H54 (cell line): Measurements from ENCODE around the gene KCNK6.
"Not testable (repeated sequence)": the region's sequence is repeated elsewhere in the genome, so short reads cannot be mapped to it uniquely, and the experiment has no call there.

Experiments used
- DNase-seq: peaks from one replicate; pipeline ENCODE4 v3.0.0; 2011; ENCODE audit warnings: low spot score, mixed read lengths; ENCODE audit not compliant: insufficient read length
- FAIRE-seq: peaks from 3 replicates; lab custom pipeline; 2011; peaks lifted over from hg19 to GRCh38; lab: Jason Lieb, UNC
- POLR2A ChIP-seq: IDR thresholded peaks from 2 replicates; pipeline ENCODE4 v1.6.1; 2011; ENCODE audit warnings: low read depth, mild to moderate bottlenecking, low read length

The KCNK6 gene

DNA sequence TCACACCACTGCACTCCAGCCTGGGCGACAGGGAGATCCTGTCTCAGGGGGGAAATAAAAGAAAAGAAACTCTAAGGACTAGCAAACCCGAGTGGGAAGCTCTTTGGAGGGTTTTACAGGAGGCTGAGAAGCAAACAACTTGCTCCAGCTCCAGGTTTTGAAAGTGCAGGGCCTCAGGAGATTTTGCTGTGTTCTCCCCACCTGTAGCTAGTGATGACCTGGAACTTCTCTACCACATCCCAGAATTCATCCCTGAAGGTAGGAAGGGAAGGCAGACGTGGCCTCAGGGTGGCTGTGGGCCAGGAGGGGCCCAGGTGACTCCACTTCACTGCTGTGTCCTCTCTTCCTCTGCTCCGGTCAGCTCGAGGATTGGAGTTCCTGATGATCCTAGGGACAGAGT, 38.4 kb downstream of the KCNK6 start:
- no peak for TF ChIP-seq POLR2A
- no peak for DNase-seq
- FAIRE-seq, result no peak

- TF ChIP-seq POLR2A, result no peak
- DNase-seq (no peak), FAIRE-seq (no peak)
Observed at GRCh38 chr19:38359242-38360021, 39.8 kb downstream of the KCNK6 start.

DNA sequence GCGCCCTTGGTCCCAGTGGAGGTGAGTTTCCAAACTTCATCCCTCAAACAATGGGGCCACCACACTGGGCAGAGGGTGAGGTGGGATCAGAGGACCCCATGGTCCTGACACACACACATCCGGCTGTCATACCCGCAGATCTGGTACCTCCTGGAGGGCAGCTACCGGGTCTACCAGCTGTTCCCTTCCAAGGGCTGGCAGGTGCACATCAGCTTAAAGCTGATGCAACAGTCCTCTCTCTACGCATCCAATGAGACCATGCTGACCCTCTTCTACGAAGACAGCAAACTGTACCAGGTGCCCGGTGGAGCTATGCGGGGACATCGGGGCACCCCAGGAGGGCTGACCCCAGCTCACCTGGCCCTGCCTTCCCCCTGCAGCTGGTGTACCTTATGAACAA, 40.7 kb downstream of the KCNK6 start:
- FAIRE-seq (no peak), DNase-seq (no peak)
- TF ChIP-seq POLR2A, result no peak

DNA sequence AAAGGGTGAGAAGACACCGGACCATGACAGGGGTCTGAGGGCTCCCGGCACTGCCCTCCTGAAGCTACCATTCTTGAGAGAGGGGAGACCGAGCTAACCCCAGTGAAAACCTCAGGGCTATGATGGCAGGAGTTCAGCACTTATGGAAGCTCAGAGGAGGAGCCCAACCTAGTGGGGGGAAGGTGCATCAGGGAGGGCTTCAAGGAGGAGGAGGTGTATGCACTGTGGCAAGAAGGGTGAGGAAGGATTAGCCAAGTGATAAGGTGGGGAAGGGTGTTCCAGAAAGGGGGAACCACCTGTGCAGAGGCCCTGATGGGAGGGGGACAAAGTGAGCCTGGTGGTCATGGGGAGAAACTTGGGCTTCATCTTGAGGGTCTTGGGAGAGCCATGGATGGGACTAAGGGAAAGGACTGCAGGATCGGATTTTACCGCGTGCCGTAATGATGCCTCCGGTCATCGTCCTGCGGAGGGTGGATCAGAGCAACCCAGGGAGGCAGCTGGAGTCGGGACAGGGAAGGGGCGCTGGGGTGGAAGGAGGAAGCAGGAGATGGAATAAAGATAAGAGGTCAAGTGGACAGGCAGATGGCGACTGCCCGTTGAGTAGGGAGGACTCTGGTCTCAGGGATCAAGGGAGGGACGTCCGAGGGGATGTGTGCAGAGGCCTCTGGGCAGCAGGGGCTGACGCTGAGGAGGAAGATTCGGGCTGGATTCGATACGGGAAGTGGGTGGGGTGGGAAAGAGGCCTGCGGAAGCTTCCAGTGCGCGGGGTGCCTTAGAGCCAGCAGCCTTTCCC, 41.4 kb downstream of the KCNK6 start:
- FAIRE-seq (no peak), DNase-seq (no peak)
- no peak for TF ChIP-seq POLR2A

DNA sequence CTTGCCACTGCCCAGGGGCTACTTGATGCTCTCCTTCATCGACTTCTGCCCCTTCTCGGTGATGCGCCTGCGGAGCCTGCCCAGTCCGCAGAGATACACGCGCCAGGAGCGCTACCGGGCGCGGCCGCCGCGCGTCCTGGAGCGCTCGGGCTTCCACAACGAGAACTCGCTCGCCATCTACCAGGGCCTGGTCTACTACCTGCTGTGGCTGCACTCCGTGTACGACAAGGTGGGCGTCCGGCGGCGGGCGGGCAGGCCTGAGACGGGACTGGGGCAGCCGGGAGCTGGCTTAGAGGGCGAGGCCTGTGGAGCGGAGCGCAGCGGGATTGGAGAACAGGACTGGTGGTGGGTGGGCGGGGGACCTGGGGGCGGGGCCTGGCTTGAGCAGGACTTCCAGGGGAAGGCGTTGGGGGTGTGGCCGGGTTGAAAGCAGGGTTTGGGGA, 42.0 kb downstream of the KCNK6 start:
- no peak for TF ChIP-seq POLR2A
- no peak for FAIRE-seq
- DNase-seq, result peak; percentile 83

GRCh38 chr19:38362076-38362945, 42.7 kb downstream of the KCNK6 start:
- TF ChIP-seq POLR2A, result peak; percentile 44; the same call in 1 of the 2 replicates
- no peak for FAIRE-seq
- DNase-seq, result peak; percentile 92

DNA sequence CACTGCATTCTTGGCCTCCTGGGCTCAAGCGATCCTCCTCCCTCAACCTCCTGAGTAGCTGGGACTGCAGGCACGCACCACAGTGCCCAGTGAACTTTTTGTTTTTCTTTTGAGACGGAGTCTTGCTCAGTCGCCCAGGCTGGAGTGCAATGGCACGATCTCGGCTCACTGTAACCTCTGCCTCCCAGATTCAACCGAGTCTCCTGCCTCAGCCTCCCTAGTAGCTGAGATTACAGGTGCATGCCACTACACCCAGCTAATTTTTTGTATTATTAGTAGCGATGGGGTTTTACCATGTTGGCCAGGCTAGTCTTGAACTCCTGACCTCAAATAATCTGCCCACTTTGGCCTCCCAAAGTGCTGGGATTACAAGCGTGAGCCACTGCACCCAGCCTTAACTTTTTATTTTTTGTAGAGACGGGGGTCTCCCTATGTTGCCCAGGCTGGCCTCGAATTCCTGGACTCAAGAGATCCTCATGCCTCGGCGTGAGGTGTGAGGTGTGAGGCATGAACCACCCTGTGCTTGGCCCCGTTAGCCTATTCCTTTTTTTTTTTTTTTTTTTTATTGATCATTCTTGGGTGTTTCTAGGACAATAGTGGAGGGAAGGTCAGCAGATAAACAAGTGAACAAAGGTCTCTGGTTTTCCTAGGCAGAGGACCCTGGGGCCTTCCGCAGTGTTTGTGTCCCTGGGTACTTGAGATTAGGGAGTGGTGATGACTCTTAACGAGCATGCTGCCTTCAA, 43.5 kb downstream of the KCNK6 start:
- DNase-seq, FAIRE-seq: not testable (repeated sequence)

DNA sequence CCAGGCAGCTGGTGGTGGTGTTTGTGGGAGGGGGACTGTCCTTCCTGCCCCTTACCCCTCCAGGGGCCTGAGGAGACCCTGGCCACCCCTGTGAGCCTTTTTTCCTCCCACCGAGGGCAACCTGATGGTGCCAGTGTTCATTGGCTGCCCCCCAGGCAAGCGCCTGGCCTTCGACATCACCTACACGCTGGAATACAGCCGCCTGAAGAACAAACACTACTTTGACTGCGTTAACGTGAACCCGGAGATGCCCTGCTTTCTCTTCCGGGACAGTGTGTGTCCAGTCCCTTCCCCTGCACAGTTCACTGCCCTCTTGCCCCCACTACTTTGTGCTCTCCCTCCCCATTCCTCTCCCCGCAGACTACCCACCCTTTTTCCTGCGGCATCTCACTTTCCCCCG, 47.4 kb downstream of the KCNK6 start:
- DNase-seq, result no peak
- FAIRE-seq, result no peak
- TF ChIP-seq POLR2A, result no peak

- DNase-seq, result no peak
- TF ChIP-seq POLR2A, result no peak
- no peak for FAIRE-seq
Observed at GRCh38 chr19:38369584-38369983, 49.9 kb downstream of the KCNK6 start.

DNA sequence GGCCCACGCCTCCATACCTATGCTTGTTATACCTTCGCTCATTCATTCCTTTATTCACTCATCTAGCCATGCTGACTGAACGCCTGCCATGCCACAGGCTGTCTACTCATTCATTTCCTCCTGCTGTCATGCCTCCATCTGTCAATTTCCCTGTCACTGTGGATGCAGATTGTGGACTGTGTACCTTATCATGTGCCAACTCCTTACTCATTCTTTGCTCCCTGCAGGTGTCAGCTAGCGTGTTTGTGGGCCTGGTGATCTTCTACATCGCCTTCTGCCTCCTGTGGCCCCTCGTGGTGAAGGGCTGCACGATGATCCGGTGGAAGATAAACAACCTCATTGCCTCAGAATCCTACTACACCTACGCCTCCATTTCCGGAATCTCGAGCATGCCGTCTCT, 50.7 kb downstream of the KCNK6 start:
- TF ChIP-seq POLR2A, result no peak
- DNase-seq, result no peak
- FAIRE-seq, result no peak

DNA sequence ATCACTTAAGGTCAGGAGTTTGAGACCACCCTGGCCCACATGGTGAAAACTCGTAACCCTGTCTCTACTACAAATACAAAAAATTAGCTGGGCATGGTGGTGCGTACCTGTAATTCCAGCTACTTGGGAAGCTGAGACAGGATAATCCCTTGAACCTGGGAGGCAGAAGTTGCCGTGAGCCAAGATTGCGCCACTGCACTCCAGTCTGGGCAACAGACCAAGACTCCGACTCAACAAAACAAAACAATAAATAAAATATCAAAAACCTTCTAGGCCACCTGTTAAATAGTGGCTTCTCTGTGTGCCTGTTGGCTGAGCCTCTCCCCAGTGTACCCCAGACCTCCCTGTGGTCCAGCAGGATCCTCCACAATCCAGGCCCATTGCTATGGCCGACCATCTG, 51.4 kb downstream of the KCNK6 start:
- no peak for TF ChIP-seq POLR2A
- FAIRE-seq, result no peak
- DNase-seq, result no peak

- no peak for TF ChIP-seq POLR2A
- DNase-seq (no peak), FAIRE-seq (no peak)
Observed at GRCh38 chr19:38373907-38374331, 54.3 kb downstream of the KCNK6 start.
